Measurements from ENCODE around the gene VENTX.

VENTX gene

GRCh38 chr10:133237588-133238465, at the start of gene VENTX:
VENTX (plus strand) TSS chr10:133237855; CDS start chr10:133237915, 60 bp downstream.
- H3K4me3 ChIP-seq (ENCODE audit: low read depth, low read length): peak within 1 kb of the TSS; percentile 37

- no peak overlapping the region for H3K4me3 ChIP-seq (ENCODE audit: low read depth, low read length)
Measured at GRCh38 chr10:133187906-133188681, 49.6 kb upstream of the VENTX start.

- H3K4me3 ChIP-seq (ENCODE audit: low read depth, low read length): no peak overlapping the region
Measured at GRCh38 chr10:133189256-133189655, 48.4 kb upstream of the VENTX start.

GRCh38 chr10:133189726-133190125, 47.9 kb upstream of the VENTX start:
- H3K4me3 ChIP-seq (ENCODE audit: low read depth, low read length): no peak overlapping the region

GRCh38 chr10:133190225-133190624, 47.4 kb upstream of the VENTX start:
- no peak overlapping the region for H3K4me3 ChIP-seq (ENCODE audit: low read depth, low read length)

- no peak overlapping the region for H3K4me3 ChIP-seq (ENCODE audit: low read depth, low read length)
Measured at GRCh38 chr10:133191651-133192050, 46.0 kb upstream of the VENTX start.

GRCh38 chr10:133194151-133194550, 43.5 kb upstream of the VENTX start:
- no peak overlapping the region for H3K4me3 ChIP-seq (ENCODE audit: low read depth, low read length)

- no peak overlapping the region for H3K4me3 ChIP-seq (ENCODE audit: low read depth, low read length)
Measured at GRCh38 chr10:133195096-133195495, 42.6 kb upstream of the VENTX start.

- H3K4me3 ChIP-seq (ENCODE audit: low read depth, low read length): no peak overlapping the region
Measured at GRCh38 chr10:133195611-133196010, 42.0 kb upstream of the VENTX start.

GRCh38 chr10:133196221-133196915, 41.3 kb upstream of the VENTX start:
- H3K4me3 ChIP-seq (ENCODE audit: low read depth, low read length): no peak overlapping the region

- no peak overlapping the region for H3K4me3 ChIP-seq (ENCODE audit: low read depth, low read length)
Measured at GRCh38 chr10:133196936-133197758, 40.5 kb upstream of the VENTX start.

- H3K4me3 ChIP-seq (ENCODE audit: low read depth, low read length): no peak overlapping the region
Measured at GRCh38 chr10:133197786-133198185, 39.9 kb upstream of the VENTX start.

- H3K4me3 ChIP-seq (ENCODE audit: low read depth, low read length): no peak overlapping the region
Measured at GRCh38 chr10:133198206-133198605, 39.4 kb upstream of the VENTX start.

- no peak overlapping the region for H3K4me3 ChIP-seq (ENCODE audit: low read depth, low read length)
Measured at GRCh38 chr10:133198621-133199487, 38.8 kb upstream of the VENTX start.

GRCh38 chr10:133199488-133199885, 38.2 kb upstream of the VENTX start:
- no peak overlapping the region for H3K4me3 ChIP-seq (ENCODE audit: low read depth, low read length)

GRCh38 chr10:133199992-133200611, 37.6 kb upstream of the VENTX start:
- no peak overlapping the region for H3K4me3 ChIP-seq (ENCODE audit: low read depth, low read length)

- no peak overlapping the region for H3K4me3 ChIP-seq (ENCODE audit: low read depth, low read length)
Measured at GRCh38 chr10:133200621-133201031, 37.0 kb upstream of the VENTX start.

- H3K4me3 ChIP-seq (ENCODE audit: low read depth, low read length): no peak overlapping the region
Measured at GRCh38 chr10:133201151-133201947, 36.3 kb upstream of the VENTX start.
